ENCODE measurements around the gene ADAM19.

GRCh38 chr5:157494178-157494832 is 81.3 kb downstream of the ADAM19 start:
- TF ChIP-seq CTCF (IDR thresholded peaks at IDR 0.05) (no peak), RFX5 (IDR thresholded peaks at IDR 0.05; ENCODE audit: low read length) (no peak), EP300 (IDR thresholded peaks at IDR 0.05; ENCODE audit: borderline replicate concordance in 1 of 2, low read depth in 1 of 2, low read length in 1 of 2) (no peak), REST (IDR thresholded peaks at IDR 0.05; ENCODE audit: low read depth, low read length) (no peak), MEF2A (IDR thresholded peaks at IDR 0.05; ENCODE audit: borderline replicate concordance, low read depth) (no peak), POLR2AphosphoS5 (IDR thresholded peaks at IDR 0.05; ENCODE audit: low read depth, low read length) (no peak)

All from SK-N-SH (cell line).